ENCODE measurements around the gene DNTTIP2.

DNA sequence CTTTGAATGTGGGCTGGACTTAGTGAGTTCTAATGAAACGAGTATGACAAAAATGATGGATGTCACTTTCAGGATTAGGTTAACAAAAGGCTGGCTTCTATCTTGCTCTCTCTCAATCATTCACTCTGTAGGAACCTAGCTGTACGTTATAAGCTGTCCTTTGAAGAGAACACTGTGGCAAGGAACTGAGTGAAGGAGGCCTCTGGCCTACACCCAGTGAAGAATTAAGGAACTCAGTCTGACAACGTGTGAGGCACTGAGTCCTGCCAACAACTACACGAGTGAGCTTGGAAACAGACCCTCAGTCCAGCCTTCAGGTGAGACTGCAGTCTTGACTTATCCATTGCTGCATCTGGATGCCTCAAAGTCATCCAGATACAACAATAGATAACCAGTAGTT lies 3.3 kb upstream of the DNTTIP2 start:
- no peak for TF ChIP-seq POLR2A (IDR thresholded peaks at IDR 0.05)
- TF ChIP-seq, protein P1, sequence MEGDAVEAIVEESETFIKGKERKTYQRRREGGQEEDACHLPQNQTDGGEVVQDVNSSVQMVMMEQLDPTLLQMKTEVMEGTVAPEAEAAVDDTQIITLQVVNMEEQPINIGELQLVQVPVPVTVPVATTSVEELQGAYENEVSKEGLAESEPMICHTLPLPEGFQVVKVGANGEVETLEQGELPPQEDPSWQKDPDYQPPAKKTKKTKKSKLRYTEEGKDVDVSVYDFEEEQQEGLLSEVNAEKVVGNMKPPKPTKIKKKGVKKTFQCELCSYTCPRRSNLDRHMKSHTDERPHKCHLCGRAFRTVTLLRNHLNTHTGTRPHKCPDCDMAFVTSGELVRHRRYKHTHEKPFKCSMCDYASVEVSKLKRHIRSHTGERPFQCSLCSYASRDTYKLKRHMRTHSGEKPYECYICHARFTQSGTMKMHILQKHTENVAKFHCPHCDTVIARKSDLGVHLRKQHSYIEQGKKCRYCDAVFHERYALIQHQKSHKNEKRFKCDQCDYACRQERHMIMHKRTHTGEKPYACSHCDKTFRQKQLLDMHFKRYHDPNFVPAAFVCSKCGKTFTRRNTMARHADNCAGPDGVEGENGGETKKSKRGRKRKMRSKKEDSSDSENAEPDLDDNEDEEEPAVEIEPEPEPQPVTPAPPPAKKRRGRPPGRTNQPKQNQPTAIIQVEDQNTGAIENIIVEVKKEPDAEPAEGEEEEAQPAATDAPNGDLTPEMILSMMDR (IDR thresholded peaks at IDR 0.05): no peak

Data from adrenal gland (tissue), 5 donors.